GM21737 (cell line): ENCODE data around the gene MS4A7.

Experiments
- ATAC-seq: cut with Tn5 transposase; IDR thresholded peaks from one replicate; pipeline ENCODE4 v1.9.1; 2021; ENCODE audit warnings: mild to moderate bottlenecking, moderate library complexity; ENCODE audit not compliant: unreplicated experiment

The MS4A7 gene

GRCh38 chr11:60370811-60371298, 7.5 kb upstream of the MS4A7 start:
- ATAC-seq = no peak

GRCh38 chr11:60371386-60371785, 6.9 kb upstream of the MS4A7 start:
- no peak for ATAC-seq

- ATAC-seq = no peak
Observed at GRCh38 chr11:60371854-60372253, 6.5 kb upstream of the MS4A7 start.

GRCh38 chr11:60372767-60373166, 5.6 kb upstream of the MS4A7 start:
- ATAC-seq = no peak

- ATAC-seq = no peak
Observed at GRCh38 chr11:60375316-60375715, 3.0 kb upstream of the MS4A7 start.

- ATAC-seq = no peak
Observed at GRCh38 chr11:60376601-60377000, 1.7 kb upstream of the MS4A7 start.

GRCh38 chr11:60377401-60378136, 763 bp upstream of the MS4A7 start:
- ATAC-seq = no peak

- ATAC-seq = peak; percentile 89
Observed at GRCh38 chr11:60389279-60389910, 11.1 kb downstream of the MS4A7 start.

GRCh38 chr11:60390419-60390818, 12.1 kb downstream of the MS4A7 start:
- ATAC-seq = no peak

- ATAC-seq = no peak
Observed at GRCh38 chr11:60392361-60392760, 14.0 kb downstream of the MS4A7 start.

- ATAC-seq = no peak
Observed at GRCh38 chr11:60393016-60393415, 14.7 kb downstream of the MS4A7 start.

- no peak for ATAC-seq
Observed at GRCh38 chr11:60394666-60395380, 16.5 kb downstream of the MS4A7 start.

- ATAC-seq = no peak
Observed at GRCh38 chr11:60396382-60396781, 18.1 kb downstream of the MS4A7 start, which contains the start of gene MS4A14. Gene MS4A14 (plus strand): TSS chr11:60396459. CDS start chr11:60396579, 120 bp downstream.

GRCh38 chr11:60396799-60397198, 18.5 kb downstream of the MS4A7 start:
- ATAC-seq = peak; percentile 63

- ATAC-seq = no peak
Observed at GRCh38 chr11:60420015-60420414, 41.7 kb downstream of the MS4A7 start.

- no peak for ATAC-seq
Observed at GRCh38 chr11:60422609-60423008, 44.3 kb downstream of the MS4A7 start.

GRCh38 chr11:60428517-60428916, 50.2 kb downstream of the MS4A7 start:
- ATAC-seq = no peak

GRCh38 chr11:60429272-60429671, 50.9 kb downstream of the MS4A7 start, which contains the start of gene MS4A5:
Gene MS4A5 (plus strand): TSS chr11:60429572. CDS start chr11:60429675, 103 bp downstream.
- ATAC-seq = no peak

GRCh38 chr11:60431251-60431650, 52.9 kb downstream of the MS4A7 start:
- no peak for ATAC-seq

- no peak for ATAC-seq
Observed at GRCh38 chr11:60433401-60433800, 55.1 kb downstream of the MS4A7 start.
